Upper lobe of left lung (tissue), 4 donors: ENCODE data around the gene SCLT1.

Experiments used
- EP300 ChIP-seq, 4 donors: sonication (generic); formaldehyde crosslinking; IDR thresholded peaks; one replicate each; pipeline ENCODE4 v1.5.1; 2017; ENCODE audit warnings: antibody characterized with exemption in 4 of 4, control low read depth in 2 of 4
- POLR2AphosphoS5 ChIP-seq, 2 donors: sonication (generic); formaldehyde crosslinking; IDR thresholded peaks; one replicate each; pipeline ENCODE4 v1.5.1; 2017; ENCODE audit warnings: antibody characterized with exemption in 2 of 2
- TF ChIP-seq, protein P1 (sequence below), 6 experiments: fragments of 450-650 bp in 4 of 6; fragments of 200-600 bp in 2 of 6; sonication (generic) in 2 of 6; IDR thresholded peaks; one replicate each; pipeline ENCODE4 v1.5.1; 2016 to 2019; ENCODE audit warnings: antibody characterized with exemption in 6 of 6

DNA sequence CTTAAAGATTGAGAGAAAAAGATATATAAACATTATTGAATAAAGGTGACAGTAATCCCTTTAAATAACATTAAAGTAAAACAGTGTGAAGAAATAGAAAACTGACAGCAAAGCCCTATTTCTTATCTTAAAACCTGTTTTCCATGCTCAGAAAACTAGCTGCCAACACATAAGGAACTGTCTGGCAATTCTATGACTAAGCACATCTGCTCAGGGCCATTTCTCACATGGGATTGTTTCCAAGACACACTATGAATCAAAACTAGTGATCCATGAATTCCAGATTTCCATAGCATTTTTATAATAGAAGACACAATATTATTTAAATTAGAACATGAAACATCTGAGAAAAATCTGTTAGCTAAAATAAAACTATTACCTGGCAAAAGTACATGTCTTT lies 113.4 kb downstream of the SCLT1 start:
- TF ChIP-seq, protein P1, sequence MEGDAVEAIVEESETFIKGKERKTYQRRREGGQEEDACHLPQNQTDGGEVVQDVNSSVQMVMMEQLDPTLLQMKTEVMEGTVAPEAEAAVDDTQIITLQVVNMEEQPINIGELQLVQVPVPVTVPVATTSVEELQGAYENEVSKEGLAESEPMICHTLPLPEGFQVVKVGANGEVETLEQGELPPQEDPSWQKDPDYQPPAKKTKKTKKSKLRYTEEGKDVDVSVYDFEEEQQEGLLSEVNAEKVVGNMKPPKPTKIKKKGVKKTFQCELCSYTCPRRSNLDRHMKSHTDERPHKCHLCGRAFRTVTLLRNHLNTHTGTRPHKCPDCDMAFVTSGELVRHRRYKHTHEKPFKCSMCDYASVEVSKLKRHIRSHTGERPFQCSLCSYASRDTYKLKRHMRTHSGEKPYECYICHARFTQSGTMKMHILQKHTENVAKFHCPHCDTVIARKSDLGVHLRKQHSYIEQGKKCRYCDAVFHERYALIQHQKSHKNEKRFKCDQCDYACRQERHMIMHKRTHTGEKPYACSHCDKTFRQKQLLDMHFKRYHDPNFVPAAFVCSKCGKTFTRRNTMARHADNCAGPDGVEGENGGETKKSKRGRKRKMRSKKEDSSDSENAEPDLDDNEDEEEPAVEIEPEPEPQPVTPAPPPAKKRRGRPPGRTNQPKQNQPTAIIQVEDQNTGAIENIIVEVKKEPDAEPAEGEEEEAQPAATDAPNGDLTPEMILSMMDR (IDR thresholded peaks at IDR 0.05) = no peak
- TF ChIP-seq EP300 (IDR thresholded peaks at IDR 0.05) = no peak
- TF ChIP-seq POLR2AphosphoS5 (IDR thresholded peaks at IDR 0.05) = no peak
